ENCODE measurements around the gene COX7A2L.
"Not testable (repeated sequence)": the region's sequence is repeated elsewhere in the genome, so short reads cannot be mapped to it uniquely, and the experiment has no call there.

COX7A2L gene

DNA sequence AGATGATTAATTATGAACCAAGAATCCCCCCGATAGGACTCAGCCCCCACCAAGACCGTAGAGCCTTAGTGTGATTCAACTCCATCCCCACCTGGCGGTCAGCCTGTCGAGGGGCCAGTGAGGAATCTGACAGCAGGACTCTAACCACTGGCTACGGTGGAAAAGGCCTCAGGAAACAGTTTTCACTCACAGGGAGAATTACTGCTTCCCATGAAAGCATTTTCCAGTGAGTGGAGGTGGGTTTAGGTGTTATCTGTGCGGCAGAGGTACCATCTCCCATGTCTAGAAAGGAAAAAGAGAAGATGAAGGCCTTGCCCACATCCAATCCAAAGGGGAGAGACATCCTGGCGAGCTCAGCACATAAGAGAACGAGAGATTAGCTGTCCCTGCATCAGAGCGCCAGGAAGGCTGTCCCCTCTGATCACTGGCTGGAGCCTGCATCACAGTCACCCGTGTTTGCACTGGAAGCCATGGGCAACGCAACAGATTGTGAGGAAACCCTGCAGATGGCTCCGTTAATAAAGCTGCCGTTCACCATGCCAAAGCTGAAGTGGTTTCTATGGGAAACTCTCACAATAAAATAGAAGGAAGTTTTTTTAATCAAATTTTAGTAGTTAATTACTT, 22.3 kb downstream of the COX7A2L start:
- DNase-seq, result no peak

DNA sequence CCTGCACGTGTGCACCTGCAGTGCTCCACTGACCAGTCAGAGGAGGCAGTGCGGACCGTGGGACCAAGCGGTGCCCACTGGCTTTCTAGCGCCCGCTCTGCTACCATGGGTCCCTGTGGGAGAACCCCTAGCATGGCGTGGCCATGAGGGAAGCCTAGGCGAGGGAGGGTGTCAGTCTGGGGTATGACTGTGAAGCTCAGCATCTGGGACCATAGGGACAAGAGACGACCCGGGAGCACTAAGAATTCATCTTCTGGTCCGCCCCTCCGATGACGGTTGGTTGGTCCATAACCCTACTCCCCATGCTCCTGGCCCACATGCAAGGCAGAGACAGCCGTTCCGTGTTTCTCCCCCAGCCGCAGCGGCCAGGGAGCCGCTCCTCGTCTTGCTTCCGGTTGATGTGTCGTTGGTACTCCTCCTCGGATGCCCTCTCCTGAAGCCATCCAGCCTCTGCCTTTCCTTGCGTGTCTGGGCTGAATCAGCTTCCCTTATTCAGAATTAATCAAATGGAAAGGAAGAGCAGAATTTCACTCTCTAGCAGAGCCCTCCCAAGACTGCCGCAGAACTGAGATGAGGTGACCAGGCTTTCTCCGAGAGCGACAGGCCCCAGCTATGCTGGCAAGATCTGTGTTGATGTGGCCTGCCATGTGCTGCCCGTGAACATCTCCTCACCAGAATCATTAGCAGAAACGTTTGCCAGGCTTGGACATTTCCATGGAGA, 23.0 kb downstream of the COX7A2L start:
- no peak for DNase-seq

DNA sequence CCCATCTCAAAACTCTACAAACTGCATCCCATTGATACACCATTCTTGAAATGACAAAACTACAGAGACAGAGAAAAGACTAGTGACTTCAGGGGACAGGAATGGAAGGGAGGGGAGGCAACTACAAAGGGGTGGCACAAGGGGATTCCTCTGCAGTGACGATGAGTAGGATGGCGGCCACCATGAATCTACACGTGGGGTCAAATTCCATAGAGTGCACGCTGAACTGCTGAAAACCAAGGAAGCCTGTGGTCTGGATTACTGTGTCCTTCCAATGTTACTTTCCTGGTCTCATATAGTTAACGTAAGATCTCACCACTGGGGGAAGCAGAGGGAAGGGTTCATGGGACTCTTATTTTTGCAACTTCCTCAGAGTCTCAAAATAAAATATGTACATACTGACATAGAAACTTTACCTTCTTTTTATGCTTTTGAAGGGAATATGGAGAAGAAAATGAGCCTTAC, 23.6 kb downstream of the COX7A2L start:
- DNase-seq, result no peak

DNA sequence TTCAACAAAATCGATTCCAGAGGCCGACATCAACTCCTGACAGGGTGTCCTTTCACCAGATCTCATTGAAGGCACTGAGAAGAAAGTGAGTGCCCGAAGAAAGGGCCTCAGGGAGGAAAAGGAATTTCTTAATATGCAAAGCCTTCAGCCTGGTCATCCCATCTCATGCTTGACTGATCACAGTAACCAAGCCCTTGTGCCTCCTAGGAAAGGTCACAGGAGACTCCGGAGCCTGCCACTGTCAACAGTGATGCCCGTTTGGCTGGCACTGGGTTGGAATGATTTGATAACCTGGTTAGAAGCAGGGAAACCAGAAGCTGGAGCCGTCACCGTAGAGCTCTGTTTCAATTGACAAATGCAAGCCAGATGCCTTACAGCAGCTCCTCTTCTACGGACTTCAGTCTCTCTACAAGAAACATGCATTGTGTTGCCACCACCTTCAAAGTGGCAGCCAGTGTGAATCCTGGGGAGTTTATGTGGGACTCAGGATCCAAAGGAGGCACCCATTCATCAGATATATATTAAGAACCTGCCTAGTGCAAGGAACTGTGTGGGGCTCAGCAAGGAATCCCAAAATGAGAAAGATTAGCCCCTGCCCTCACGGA, 24.6 kb downstream of the COX7A2L start:
- no peak for DNase-seq

DNA sequence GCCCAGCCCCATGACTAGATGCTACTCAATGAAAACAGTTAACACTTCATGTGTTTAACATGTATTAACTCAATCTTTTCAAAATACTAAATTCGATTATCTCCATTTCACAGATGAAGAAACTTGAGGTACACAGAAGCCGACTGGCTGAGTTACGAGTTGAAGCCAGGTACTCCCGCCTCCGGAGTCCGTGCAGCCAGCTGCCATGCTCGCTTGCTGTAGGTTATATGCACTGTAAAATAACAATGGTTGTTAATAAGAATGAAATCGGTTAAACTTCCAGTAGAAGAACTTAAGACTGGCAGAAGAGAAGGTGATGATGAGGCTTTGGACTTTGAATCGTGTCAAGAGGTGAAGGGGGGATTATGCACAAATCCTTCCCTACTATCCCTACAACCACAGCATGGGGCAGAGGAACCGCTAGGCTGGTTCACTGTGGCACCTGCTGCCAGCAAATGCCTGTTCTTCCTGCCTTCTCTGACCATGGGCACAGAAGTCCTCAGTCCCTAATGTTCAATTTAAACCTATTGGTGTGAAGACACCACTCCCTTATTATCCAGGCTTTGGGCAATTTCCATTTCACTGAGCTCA, 25.4 kb downstream of the COX7A2L start:
- DNase-seq, result no peak

DNA sequence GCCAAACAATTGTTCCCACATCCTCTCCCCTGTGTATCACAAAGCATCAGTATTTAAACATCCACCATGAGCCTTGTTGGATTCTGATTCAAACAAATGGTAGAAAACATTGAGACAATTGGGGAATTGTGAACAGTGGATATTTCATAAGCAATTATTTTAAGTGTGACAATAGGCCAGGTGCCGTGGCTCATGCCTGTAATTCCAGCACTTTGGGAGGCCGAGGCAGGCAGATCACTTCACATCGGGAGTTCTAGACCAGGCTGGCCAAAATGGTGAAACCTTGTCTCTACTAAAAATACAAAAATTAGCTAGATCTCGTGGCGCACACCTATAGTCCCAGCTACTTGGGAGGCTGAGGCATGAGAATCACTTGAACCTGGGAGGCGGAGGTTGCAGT, 26.2 kb downstream of the COX7A2L start:
- not testable (repeated sequence) for DNase-seq

DNA sequence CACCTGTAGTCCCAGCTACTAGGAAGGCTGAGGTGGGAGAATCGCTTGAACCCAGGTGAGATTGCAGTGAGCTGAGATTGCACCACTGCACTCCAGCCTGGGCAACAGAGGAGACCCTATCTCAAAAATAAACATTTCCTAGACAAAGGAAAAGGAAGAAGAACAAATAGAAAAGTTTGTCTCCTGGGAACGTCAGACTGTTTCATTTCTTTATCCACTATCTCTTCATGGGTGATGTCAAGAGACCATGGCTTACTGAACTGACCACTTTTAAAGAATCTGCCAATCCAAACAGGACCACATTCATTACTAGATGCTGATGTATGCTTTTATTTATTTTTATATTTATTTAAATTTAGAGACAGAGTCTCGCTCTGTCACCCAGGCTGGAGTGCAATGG, 26.8 kb downstream of the COX7A2L start:
- no peak for DNase-seq

DNA sequence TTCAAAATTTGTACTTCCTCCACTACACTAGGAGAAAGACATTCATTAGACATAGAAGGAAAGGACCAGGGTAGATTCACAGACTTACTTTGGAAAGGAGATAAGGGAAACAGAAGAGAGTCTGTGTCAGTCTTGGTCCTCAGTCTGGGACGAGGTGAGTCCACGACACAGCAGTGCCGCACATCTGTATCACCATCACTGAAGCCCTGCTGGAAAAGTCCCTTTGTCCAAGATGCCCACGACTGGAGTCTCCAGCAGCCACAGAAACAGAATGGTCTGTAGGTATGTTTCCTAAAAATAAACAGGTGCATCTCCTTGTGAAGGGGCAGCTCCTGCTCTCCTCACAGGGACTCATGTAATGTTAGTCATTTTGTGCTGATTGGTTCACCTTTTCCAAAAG, 27.4 kb downstream of the COX7A2L start:
- DNase-seq, result no peak

DNA sequence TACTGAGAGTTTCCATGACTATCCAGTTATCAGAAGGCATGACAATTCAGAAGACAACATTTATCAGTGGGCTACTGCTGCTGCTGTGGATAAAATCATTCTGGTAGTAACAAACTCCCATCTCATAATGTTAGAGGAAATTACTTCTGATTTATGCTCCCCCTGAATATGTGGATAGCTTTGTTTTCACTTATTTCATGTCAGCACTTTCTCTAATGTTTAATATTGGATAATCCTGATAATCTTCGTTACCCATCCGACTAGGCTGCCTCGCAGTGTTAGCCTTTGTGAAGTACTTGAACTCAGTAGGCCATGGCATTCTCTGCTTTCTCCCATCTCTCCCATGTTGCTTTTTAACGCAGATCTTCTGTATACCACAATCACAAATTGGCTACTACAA, 28.4 kb downstream of the COX7A2L start:
- DNase-seq, result no peak

DNA sequence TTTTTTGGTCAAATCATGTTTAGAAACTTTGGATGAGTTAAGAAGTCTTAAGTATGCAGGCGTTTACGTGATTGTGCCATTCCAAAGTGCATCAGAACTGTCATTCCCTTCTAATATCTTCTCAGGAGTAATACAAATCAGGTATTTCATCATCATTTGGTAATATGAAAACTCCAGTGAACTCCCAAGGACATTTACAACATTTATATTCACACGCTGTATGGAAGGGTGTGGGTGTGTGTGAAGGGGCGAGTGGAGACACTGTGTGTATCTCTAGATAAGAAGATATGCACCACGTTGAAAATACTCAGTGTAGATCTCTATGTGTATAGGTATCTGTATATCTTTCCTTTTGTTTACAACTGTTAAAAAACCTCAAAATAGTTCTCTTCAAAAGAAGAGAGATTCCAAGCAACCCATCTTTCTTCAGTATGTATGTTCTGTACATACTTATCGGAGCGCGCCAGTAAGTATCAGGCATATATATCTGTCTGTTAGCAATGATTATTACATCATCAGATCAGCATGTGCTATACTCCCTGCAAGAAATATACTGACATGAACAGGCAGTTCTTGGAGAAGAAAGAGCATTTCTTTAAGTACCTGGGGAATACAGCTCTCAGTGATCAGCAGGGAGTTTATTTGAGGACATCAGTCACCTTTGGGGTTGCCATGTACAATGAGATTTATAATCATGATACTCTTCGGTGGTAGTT, 29.3 kb downstream of the COX7A2L start:
- DNase-seq, result no peak

DNA sequence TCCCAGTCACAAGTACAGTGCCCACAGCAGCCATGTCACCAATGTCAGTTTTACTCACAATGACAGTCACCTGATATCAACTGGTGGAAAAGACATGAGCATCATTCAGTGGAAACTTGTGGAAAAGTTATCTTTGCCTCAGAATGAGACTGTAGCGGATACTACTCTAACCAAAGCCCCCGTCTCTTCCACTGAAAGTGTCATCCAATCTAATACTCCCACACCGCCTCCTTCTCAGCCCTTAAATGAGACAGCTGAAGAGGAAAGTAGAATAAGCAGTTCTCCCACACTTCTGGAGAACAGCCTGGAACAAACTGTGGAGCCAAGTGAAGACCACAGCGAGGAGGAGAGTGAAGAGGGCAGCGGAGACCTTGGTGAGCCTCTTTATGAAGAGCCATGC, 31.3 kb downstream of the COX7A2L start:
- no peak for DNase-seq

DNA sequence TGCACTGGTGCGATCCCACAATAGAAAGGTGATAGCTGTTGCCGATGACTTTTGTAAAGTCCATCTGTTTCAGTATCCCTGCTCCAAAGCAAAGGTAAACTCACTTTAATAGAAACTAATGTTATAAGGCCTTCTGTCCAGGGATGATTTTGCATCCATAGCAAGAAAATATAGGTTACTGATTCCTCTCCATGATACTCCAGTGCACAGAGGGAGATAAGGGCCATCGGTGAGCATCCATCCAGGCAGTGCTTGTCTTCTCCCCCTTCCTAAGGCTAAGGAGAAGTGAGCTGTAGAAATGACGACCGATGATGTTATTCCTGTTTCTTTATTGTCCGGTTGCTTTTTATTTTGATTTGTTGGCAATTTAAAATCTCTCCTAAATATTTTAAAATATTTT, 32.1 kb downstream of the COX7A2L start:
- no peak for DNase-seq

DNA sequence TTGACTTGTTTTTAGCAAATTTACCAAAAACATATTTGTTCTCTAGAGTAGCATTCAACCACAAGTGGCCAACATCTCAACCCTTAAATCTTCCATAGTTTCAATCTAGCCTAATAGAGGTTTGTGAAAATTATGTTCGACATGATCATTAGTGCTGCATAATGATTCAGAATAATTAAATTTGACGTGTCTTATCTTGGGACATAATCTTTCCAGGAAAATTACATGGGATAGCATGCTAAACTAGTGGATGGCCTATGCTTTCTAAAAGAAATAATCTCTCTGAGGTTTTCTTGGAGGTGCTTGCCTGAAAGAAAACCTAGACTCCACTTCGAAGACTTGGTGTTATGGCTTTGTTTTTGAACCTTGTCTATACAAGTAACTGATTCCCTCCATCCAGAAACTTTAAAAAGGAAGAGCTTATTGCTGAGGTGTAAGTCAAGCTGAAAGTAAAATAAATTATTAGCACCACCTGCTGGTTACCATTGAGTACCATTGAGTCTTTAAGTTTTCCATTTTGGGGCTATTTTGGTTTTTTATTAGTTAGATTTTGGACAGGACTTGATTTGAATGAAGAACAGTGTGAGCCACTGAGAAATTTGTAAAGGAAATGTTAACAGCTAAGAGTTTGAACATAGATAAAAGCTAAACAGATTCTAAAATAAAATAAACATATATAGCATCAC, 32.7 kb downstream of the COX7A2L start:
- DNase-seq, result peak; percentile 51

DNA sequence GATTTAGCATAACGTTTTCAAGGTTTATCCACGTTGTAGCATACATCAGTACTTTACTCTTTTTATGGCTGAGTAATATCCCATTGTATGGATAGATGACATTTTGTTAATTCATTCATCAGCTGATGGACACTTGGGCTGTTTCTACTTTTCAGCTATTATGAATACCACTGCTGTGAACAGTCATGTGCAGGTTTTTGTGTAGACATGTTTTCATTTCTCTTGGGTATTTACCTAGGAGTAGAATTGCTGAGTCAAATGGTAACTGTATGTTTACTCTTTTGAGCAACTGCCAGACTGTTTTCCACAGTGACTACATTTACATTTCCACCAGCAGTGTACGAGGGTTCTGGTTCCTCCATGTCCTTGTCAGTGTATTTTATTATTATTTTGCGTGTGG, 33.9 kb downstream of the COX7A2L start:
- no peak for DNase-seq

DNA sequence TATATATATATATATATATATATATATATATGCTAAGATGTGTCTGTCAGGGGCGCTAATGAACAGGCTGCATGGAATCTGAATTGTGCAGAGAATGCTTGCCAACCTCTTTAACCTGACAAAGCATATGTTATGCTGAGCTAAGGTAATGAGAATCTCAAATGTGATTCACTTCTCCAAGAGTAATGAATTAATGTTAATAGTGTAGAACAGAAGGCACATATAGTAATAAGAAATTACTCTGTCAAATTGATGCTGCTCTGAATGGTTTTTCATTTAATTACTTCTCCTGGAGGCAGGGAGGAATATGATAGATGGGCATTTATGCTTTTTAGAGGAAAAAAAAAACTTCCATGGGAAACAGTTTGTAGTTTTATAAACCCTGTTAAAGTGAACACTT, 35.4 kb downstream of the COX7A2L start:
- no peak for DNase-seq

DNA sequence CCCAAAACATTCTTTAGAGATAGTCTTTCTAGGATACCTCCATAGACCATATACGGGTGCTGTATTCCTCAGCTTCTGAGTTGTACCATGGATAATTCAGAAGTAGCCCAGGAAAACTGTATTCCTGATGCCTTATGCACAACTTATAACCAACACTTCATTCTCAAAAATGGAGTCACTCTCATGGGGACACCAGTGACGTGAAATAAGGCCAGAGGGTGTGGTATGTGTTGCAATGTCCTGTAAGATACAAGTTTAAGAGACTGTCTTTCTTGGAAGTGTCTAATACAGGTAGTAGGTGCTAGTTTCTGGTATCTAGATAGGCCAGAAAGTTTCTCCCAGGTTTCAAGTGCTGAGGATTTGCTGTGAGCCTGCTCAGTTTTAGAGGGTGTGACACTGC, 36.1 kb downstream of the COX7A2L start:
- DNase-seq, result no peak

DNA sequence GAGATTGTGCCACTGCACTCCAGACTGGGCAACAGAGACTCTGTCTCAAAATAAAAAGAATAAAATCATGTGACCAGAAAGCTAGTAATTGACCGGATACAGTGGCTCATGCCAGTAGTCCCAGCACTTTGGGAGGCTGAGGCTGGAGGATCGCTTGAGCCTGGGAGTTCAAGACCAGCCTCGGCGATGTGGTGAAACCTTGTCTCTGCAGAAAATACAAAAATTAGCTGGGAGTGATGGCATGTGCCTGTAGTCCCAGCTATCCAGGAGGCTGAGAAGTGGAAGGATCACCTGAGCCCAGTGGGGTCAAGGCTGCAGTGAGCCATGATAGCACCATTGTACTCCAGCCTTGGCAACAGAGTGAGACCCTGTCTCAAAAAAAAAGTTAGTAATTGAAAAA, 36.8 kb downstream of the COX7A2L start:
- no peak for DNase-seq

DNA sequence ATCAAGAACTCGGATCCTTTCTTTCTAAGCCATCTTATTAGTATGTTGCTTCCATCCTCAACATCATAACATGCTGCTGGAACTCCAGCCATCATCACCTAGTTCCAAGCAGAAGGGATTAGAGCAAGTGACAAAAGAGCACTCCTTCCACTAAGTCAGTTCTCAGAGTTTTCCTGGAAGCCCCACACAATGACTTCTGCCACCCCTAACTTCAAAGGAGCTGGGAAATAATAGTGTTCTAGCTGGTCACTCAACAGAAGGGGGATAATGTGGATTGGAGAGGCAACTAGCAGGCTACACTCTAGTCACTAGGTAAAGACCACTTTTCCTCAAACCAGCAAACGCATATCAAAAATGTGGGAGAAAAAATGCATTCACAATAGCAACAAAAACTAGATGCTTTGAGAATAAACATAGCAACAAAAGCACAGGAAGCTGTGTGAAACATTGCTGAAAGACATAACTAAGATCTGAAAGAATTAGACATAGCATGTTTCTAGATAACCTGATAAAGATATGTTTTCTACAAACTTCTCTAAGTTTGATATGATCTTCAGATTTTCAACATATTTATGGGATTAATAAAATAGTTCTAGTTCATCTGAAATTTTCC, 39.5 kb downstream of the COX7A2L start:
- DNase-seq, result peak; percentile 41

DNA sequence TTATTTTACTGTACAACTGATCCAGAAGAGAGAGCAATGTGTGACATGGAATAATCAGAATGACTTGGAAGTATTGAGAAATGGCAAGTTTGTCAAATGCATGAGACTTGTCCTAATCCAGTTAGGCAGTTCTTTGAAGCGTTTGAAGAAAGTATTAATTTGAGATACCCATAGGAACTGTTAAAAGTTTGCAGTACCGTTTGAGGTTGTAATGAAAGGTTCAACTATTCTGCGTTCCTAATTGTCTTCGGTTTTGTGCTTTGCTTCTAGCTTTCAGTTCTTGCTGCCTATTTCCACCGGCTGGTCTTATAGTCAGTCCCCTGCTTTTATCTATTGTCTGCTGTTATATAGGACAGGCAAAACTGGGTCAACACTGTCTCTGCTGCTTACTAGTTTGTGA, 41.8 kb downstream of the COX7A2L start:
- DNase-seq, result no peak

DNA sequence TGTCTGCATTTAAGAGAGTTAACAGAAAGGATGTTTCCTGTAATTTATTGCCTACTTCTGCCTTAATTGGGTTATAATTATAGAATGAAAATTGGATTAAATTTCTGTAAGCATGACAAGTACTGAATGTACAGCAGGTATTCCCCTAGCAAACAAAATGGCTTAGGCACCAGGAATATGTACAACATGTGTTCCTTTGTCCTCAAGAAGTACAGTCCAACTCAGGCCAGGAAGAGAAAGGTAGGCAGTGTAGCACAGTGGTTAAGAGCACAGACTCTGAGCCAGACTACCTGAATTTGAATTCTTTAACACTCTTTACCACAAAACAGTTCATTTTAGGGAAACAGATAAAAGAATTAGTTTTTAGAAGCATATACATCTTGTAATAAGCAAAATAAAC, 43.1 kb downstream of the COX7A2L start:
- no peak for DNase-seq

DNA sequence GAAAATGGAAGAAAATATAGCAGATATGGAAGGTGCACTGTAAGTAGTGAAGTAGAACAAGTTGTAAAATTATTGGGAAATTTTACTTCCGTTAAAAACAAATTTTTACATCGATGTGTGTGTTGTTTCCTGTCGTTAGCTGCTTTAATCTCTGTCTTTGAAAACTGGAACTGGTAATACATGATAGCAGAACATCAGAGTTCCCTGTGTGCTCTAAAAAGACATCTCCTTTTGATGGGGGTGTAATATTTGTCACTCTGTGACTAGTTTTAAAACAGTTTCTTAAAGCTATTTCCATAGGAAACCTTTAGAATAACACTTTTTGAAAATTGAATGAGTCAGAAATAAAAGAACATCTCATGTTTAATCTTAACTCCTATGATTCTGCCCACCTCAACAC, 43.5 kb downstream of the COX7A2L start:
- DNase-seq, result no peak

DNA sequence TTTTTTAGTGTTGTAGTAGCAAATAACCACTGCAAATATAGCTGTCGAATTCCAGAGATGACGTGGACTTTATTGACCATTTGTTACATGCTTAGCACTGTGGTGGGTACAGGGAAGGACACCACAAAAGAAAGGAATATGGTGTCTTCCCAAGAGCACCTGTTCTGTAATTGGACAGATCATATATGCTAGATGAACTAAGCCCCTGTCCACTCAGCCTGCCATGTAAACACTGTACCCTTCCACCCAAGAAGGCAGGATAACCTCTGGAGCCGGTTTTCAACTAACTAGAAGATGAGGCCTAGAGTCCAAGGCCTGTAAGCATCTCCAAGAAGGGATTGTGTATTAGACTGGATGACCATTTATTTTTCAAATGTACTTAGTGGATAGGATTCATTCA, 44.1 kb downstream of the COX7A2L start:
- no peak for DNase-seq

All from CD4-positive, alpha-beta T cell treated with Interleukin-17A for 1 hour (primary cell).